Prostate gland (tissue), 2 donors: ENCODE measurements around the gene FRMD4B. TPM values are rescaled to one million over a fixed set of nuclear protein-coding genes. Genes with fewer than 3 reads are reported as not detected.

Source experiments
- DNase-seq: peaks from one replicate; pipeline ENCODE4 v3.0.0-alpha.2; 2019; ENCODE audit warnings: low spot score
- H3K27ac ChIP-seq, 2 donors: fragments of 200-600 bp; sonication (generic); 2 replicates each; pipeline ENCODE4 v1.5.1; 2017 to 2019
- H3K27me3 ChIP-seq: fragments of 200-600 bp; sonication (generic); replicated peaks from 2 replicates; pipeline ENCODE4 v1.5.1; 2019; ENCODE audit not compliant: insufficient read depth
- H3K36me3 ChIP-seq, 2 donors: fragments of 200-600 bp; sonication (generic); 1 replicate in 1 of 2; 2 replicates in 1 of 2; pipeline versions ENCODE4 v1.5.1 to v1.8.1; 2017 to 2019
- H3K4me1 ChIP-seq: fragments of 200-600 bp; sonication (generic); replicated peaks from 2 replicates; pipeline ENCODE4 v1.5.1; 2019
- H3K4me3 ChIP-seq, 2 donors: fragments of 200-600 bp; sonication (generic); 2 replicates each; pipeline ENCODE4 v1.5.1; 2017 to 2019
- H3K9me3 ChIP-seq: fragments of 200-600 bp; sonication (generic); 2 replicates; pipeline ENCODE4 v1.5.1; 2017
- POLR2A ChIP-seq: fragments of 450-650 bp; IDR thresholded peaks from one replicate; pipeline ENCODE4 v1.6.1; 2016; ENCODE audit warnings: antibody characterized with exemption, mild to moderate bottlenecking
- POLR2AphosphoS5 ChIP-seq: sonication (generic); formaldehyde crosslinking; IDR thresholded peaks from one replicate; pipeline ENCODE4 v1.6.1; 2017; ENCODE audit warnings: antibody characterized with exemption
- WGBS: methylation state at CpG from one replicate; pipeline ENCODE4 v1.1.5; 2018; 5-methylcytosine and 5-hydroxymethylcytosine counted together
- intact Hi-C: fragments of 100-400 bp; cut with DNase I; formaldehyde crosslinking; loops from one replicate; pipeline ENCODE4 v1.14.2; 2022
- total RNA-seq, 2 donors: library from RNA; depleted of rRNA; stranded (reverse); fragments of >200 nt; gene quantifications; one replicate each; pipeline ENCODE4 v1.1.0, GENCODE V29; 2016
- TF ChIP-seq, protein P1 (sequence below), 4 experiments: fragments of 200-600 bp in 2 of 4; fragments of 450-650 bp in 2 of 4; sonication (generic) in 2 of 4; IDR thresholded peaks; 1 replicate in 3 of 4; 2 replicates in 1 of 4; pipeline ENCODE4 v1.5.1; 2016 to 2019; ENCODE audit warnings: antibody characterized with exemption in 4 of 4, mild to moderate bottlenecking in 2 of 4, moderate library complexity in 2 of 4

The FRMD4B gene
- total RNA-seq, 2 donors from 2014 or later = 31.0 to 41.4 TPM

DNA sequence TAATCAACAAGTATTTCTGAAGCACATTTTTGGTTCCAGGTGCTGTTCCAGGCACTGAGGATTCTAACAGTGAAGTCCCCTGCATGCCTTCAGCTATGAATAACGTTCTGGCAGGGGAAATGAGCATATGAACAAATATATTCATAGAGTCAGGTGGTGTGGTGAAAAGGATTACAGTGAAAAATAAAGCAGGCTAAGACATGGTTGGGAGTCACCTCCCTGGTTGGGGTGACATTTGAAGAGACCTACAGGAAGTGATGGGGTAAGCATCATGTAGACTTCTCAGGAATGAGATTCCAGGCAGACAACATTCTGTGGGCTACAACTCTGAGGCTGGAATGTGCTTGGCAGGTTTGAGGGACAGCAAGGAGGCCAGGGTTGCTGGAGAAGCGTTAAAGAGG, 15.0 kb downstream of the FRMD4B start:
- Histone ChIP-seq H3K27me3 (no peaks in the 10 kb centered on the region), H3K9me3 (no peaks in the 10 kb centered on the region), H3K4me1 (no peaks in the 10 kb centered on the region), H3K4me3 (no peak overlapping the region), H3K36me3 (no peaks in the 10 kb centered on the region), H3K27ac (no peak overlapping the region)
- no peak for TF ChIP-seq POLR2AphosphoS5
- no peak for TF ChIP-seq POLR2A
- intact Hi-C loops = no loop called here
- no peak for DNase-seq
- WGBS = 79% methylated on average over 2 of the region's 2 CpGs

DNA sequence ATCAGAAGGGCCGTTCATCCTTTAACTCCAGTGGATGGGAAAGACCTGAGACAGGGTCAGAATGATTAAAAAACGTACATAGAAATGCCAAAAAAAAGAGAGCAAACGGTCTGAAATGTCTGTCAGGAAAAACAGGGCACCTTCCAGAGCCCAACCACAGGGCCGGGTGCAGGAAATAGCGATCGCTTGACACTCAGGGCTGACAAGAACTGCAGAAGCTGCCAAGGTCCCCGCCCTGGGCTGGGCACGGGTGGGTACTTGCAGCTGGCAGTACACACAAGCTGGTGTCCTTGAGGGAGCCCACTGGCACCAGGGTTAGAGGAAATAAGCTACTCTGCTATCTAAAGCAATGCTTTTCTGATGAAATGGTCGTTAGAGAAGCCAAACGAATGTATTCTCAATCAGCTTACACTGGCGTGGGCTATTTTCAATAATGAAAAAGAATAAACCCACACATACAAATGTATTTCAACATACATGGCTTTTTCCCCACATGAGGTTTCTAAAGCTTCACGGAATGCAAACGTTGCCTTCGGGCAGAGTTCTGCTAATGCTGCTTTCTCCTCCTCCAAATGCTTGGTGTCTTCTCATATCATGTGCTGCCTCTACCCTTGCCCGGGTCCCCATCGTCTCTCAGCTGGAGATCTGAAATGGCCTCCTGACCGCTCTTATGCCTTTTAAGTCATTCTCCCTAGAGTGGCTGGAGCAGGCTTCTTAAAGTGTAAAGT, 15.6 kb downstream of the FRMD4B start:
- no peak for DNase-seq
- H3K27me3 ChIP-seq = no peaks in the 10 kb centered on the region
- TF ChIP-seq, protein P1, sequence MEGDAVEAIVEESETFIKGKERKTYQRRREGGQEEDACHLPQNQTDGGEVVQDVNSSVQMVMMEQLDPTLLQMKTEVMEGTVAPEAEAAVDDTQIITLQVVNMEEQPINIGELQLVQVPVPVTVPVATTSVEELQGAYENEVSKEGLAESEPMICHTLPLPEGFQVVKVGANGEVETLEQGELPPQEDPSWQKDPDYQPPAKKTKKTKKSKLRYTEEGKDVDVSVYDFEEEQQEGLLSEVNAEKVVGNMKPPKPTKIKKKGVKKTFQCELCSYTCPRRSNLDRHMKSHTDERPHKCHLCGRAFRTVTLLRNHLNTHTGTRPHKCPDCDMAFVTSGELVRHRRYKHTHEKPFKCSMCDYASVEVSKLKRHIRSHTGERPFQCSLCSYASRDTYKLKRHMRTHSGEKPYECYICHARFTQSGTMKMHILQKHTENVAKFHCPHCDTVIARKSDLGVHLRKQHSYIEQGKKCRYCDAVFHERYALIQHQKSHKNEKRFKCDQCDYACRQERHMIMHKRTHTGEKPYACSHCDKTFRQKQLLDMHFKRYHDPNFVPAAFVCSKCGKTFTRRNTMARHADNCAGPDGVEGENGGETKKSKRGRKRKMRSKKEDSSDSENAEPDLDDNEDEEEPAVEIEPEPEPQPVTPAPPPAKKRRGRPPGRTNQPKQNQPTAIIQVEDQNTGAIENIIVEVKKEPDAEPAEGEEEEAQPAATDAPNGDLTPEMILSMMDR (IDR thresholded peaks at IDR 0.05) = no peak
- TF ChIP-seq POLR2AphosphoS5 = no peak
- H3K36me3 ChIP-seq = no peaks in the 10 kb centered on the region
- intact Hi-C loops = no loop called here
- no peak overlapping the region for H3K4me3 ChIP-seq
- no peak overlapping the region for H3K27ac ChIP-seq
- H3K9me3 ChIP-seq = no peaks in the 10 kb centered on the region
- 53% methylated on average over 17 of the region's 17 CpGs for WGBS
- no peaks in the 10 kb centered on the region for H3K4me1 ChIP-seq

DNA sequence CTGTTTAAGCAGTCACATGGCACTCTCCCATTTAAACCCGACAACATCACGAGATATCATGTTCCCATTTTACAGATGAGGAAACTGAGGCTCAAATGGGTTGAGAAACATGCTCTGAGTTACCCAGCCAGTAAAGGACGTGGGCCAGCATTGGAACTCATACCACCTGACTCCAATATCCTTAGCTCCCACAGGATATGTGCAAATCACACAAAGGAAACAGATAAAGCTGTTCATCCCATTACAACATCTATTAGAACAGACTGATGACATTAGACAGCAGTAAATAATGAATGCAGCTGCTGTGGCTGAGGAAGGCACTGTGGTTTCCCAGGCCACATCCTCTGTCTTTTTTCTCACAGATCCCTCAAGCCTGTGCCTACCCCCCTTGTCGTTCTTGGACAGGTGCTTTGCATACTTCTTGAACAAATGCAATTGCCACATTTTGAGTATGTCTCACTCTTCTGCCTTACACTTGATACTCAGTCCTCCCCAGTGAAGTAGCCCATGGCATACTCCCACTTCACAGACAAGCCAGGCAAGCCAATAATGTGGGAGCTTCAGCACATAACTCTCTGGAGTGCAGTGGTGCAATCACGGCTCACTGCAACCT, 17.7 kb downstream of the FRMD4B start:
- H3K9me3 ChIP-seq = no peaks in the 10 kb centered on the region
- no peak overlapping the region for H3K4me3 ChIP-seq
- no peak for DNase-seq
- H3K27ac ChIP-seq = no peak overlapping the region
- intact Hi-C loops = no loop called here
- TF ChIP-seq POLR2A (no peak), POLR2AphosphoS5 (no peak)
- TF ChIP-seq, protein P1 (IDR thresholded peaks at IDR 0.05) = no peak
- H3K36me3 ChIP-seq = no peaks in the 10 kb centered on the region
- H3K4me1 ChIP-seq = no peaks in the 10 kb centered on the region
- no peaks in the 10 kb centered on the region for H3K27me3 ChIP-seq
- 88% methylated on average over 5 of the region's 5 CpGs for WGBS

DNA sequence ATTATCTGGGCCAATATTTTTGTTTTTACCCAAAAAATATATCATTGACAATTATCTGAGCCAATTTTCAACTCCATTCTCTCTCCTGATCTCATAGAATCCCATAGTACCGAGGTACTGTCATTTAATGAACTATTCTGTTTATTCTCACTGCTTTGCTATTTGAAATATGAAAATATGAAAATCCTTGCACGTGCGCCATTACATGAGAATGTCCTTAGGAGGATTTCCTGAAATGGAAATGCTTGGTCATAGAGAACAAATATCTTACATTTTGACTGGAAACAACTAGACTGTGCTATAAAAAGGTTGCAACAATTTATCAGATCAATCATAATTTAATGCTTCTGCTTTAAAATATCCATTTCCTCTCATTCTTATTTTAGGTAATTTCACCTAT, 18.3 kb downstream of the FRMD4B start:
- Histone ChIP-seq H3K27me3 (no peaks in the 10 kb centered on the region), H3K9me3 (no peaks in the 10 kb centered on the region), H3K4me1 (no peaks in the 10 kb centered on the region), H3K36me3 (no peaks in the 10 kb centered on the region), H3K4me3 (no peak overlapping the region), H3K27ac (no peak overlapping the region)
- DNase-seq = no peak
- intact Hi-C loops = no loop called here
- TF ChIP-seq POLR2AphosphoS5 (no peak), POLR2A (no peak)
- TF ChIP-seq, protein P1 (IDR thresholded peaks at IDR 0.05) = no peak
- 92% methylated on average over 3 of the region's 3 CpGs for WGBS

DNA sequence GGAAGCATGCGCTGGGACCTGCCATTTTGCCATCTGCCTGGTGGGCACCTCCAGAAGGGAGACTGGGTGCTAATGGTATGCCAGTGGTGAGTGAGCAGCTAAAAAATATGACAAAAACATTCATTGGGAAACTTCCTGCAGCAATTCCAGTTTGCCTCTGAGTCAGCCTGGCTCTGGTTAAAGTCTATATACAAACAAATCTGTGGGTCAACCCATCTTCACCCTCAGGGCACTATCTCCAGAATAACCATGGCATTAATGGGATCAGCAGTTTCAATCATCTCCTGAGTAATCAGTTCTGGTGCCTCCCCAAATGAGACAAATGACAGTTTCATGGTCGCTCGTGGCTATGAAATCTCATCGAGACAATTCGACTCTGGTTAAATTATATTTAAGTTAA, 21.5 kb downstream of the FRMD4B start:
- Histone ChIP-seq H3K36me3 (no peaks in the 10 kb centered on the region), H3K27ac (no peak overlapping the region), H3K4me1 (no peaks in the 10 kb centered on the region), H3K4me3 (no peak overlapping the region), H3K27me3 (no peaks in the 10 kb centered on the region), H3K9me3 (no peaks in the 10 kb centered on the region)
- intact Hi-C loops = no loop called here
- DNase-seq = no peak
- TF ChIP-seq POLR2A = no peak
- no peak for TF ChIP-seq POLR2AphosphoS5
- TF ChIP-seq, protein P1 (IDR thresholded peaks at IDR 0.05) = no peak
- WGBS = 94% methylated on average over 5 of the region's 5 CpGs
